ENCODE results near the gene SEMA6B.

The SEMA6B gene

DNA sequence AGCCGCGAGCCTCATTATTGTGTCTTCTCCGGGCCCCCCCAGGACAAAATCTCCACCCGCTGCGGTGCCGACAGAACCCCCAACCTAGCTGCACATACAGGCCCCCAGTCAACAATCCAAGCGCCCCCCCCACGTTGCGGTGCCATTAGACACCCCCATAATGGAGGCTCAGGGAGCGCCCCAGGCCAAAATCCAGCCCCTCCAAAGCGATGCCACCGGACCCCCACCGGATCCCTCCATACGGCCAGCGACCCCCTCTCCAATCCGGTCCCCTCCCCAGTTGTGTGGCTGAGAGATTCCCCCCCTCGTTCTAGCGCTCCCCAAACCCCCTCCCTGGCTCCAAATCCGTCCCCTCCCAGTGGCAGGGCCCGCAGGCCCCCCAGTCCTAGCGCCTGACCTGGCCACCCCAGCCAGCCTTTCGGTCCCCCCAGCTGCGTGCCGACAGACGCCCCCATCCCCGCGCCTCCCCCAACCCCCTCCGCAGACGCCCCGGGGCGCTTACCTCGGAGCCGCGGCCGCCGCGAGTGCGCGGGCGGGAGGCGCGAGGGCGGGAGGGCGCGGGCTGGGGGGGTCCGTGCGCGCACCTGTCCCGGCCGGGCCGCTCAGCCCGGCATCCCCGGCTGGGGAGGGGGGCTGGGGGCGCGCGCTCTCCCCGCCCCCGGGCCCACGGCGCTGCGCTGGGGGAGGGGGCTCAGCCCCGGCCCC, 21.6 kb upstream of the SEMA6B start:
- ATAC-seq (ENCODE audit: low read depth) (no peak), DNase-seq (ENCODE audit: low spot score) (no peak)
- TF ChIP-seq, protein P1, sequence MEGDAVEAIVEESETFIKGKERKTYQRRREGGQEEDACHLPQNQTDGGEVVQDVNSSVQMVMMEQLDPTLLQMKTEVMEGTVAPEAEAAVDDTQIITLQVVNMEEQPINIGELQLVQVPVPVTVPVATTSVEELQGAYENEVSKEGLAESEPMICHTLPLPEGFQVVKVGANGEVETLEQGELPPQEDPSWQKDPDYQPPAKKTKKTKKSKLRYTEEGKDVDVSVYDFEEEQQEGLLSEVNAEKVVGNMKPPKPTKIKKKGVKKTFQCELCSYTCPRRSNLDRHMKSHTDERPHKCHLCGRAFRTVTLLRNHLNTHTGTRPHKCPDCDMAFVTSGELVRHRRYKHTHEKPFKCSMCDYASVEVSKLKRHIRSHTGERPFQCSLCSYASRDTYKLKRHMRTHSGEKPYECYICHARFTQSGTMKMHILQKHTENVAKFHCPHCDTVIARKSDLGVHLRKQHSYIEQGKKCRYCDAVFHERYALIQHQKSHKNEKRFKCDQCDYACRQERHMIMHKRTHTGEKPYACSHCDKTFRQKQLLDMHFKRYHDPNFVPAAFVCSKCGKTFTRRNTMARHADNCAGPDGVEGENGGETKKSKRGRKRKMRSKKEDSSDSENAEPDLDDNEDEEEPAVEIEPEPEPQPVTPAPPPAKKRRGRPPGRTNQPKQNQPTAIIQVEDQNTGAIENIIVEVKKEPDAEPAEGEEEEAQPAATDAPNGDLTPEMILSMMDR (IDR thresholded peaks at IDR 0.05; ENCODE audit: poor library complexity, severe bottlenecking), result no peak
- H3K36me3 ChIP-seq (ENCODE audit: low read depth), result no peaks in the 10 kb centered on the region
- H3K4me1 ChIP-seq (ENCODE audit: insufficient read depth, poor library complexity, severe bottlenecking), result no peaks in the 10 kb centered on the region
- peaks cover 46% of the 10 kb centered on the region for H3K27me3 ChIP-seq (ENCODE audit: insufficient read depth, poor library complexity, severe bottlenecking)
- no peak overlapping the region for H3K4me3 ChIP-seq (ENCODE audit: severe bottlenecking)
- H3K9me3 ChIP-seq (ENCODE audit: severe bottlenecking), result no peaks in the 10 kb centered on the region
- H3K27ac ChIP-seq (ENCODE audit: poor library complexity, severe bottlenecking), result no peak overlapping the region

DNA sequence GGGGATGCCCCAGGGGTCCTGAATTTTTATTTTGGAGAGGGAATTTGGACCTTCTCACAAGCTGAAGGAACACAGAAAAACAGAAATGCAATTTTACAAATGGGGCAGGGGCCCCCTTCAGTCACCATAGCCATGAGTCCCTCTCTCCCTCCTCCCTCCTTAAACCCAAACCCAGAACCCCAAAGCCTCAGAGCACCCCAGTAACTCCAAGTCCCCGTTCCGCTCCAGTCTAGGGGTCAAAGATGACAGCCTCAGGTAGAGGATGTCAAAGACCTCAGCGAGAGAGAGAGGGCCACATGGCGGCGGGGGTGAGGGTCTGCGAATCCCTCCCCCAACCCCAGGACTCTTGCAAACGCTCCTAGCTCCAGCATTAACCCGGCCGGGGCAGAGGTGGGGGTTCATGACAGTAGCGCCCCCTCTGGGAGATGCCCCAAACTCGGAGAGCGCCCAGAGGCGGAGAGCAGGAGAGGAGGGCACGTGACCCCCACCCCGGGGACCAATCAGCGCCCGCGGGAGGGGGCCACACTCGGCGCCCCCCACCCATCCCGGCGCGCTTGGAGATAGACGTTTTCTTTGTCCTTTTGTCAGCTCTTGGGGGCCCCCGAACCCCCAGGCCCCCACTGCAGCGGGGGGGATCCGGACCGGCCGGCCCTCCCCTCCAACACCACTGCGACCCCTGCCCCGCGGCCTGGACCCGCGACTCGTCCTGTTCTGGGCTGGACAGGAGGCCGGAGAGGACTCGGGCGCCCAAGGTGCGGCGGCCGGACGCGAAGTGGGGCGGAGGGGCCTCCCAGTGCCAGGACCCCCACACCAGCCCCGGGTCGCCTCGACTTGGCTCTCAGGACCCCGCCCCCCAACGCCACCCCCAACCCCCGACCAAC, 20.8 kb upstream of the SEMA6B start:
- TF ChIP-seq, protein P1 (IDR thresholded peaks at IDR 0.05; ENCODE audit: poor library complexity, severe bottlenecking), result no peak
- no peak overlapping the region for H3K4me3 ChIP-seq (ENCODE audit: severe bottlenecking)
- peaks cover 3% of the 10 kb centered on the region for H3K4me1 ChIP-seq (ENCODE audit: insufficient read depth, poor library complexity, severe bottlenecking)
- H3K36me3 ChIP-seq (ENCODE audit: low read depth), result no peaks in the 10 kb centered on the region
- DNase-seq (ENCODE audit: low spot score) (no peak), ATAC-seq (ENCODE audit: low read depth) (no peak)
- H3K9me3 ChIP-seq (ENCODE audit: severe bottlenecking), result no peaks in the 10 kb centered on the region
- no peak overlapping the region for H3K27ac ChIP-seq (ENCODE audit: poor library complexity, severe bottlenecking)
- H3K27me3 ChIP-seq (ENCODE audit: insufficient read depth, poor library complexity, severe bottlenecking), result peaks cover 46% of the 10 kb centered on the region

DNA sequence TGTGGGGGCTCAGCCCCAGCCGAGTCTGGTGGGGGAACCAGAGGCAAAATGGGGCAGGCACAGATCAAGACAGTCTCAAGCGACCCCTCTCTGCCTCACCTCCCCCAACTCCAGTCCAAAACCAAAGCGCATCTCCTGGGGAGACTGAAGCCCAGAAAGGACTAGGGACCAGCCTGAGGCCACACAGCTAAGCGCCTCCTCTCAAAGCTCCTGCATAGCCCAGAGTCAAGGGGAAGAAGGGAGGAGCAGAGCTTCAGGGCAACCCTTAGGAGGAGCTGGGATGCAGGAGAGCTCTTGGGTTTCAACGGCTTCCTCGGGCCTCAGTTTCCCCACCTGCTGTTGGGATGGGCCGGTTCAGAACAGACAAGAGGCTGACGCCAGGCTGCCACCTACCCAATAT, 19.9 kb upstream of the SEMA6B start:
- peaks cover 7% of the 10 kb centered on the region for H3K4me1 ChIP-seq (ENCODE audit: insufficient read depth, poor library complexity, severe bottlenecking)
- no peak overlapping the region for H3K27ac ChIP-seq (ENCODE audit: poor library complexity, severe bottlenecking)
- DNase-seq (ENCODE audit: low spot score) (no peak), ATAC-seq (ENCODE audit: low read depth) (no peak)
- TF ChIP-seq, protein P1 (IDR thresholded peaks at IDR 0.05; ENCODE audit: poor library complexity, severe bottlenecking), result no peak
- no peaks in the 10 kb centered on the region for H3K9me3 ChIP-seq (ENCODE audit: severe bottlenecking)
- H3K36me3 ChIP-seq (ENCODE audit: low read depth), result no peaks in the 10 kb centered on the region
- H3K4me3 ChIP-seq (ENCODE audit: severe bottlenecking), result no peak overlapping the region
- H3K27me3 ChIP-seq (ENCODE audit: insufficient read depth, poor library complexity, severe bottlenecking), result peaks cover 39% of the 10 kb centered on the region

DNA sequence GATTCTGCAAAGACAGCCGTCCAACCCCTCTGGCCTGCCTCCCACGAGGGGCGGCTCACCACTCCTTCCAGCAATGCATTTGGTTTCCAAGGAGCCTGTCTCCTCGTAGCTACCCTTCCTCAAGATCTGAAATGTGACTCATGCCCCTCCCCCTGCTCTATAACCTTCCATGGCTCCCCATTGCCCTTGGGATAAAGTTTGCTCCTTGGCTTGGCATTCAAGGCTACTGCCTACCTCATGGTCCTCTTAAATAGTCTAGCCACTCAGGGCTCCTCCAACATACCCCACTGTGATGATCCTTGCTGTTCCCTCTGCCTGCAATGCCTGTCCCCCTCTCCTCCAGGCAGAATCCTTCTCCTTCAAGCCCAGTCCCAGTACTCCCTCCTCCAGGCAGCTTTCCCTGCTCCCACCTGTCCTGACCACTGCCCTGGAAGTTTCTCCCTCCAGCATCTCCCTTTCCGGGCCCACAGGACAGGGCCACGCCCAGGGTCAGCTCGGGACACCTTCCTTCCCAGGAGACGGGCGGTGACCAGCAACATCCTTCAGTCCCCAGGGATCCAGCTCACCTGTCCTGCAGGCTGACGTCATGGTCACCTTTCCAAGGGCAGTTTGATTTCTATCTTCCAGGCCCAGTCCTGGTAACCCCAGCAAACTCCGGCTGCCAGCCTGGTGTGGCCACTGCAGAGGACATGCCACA, 19.2 kb upstream of the SEMA6B start:
- Histone ChIP-seq H3K27me3 (ENCODE audit: insufficient read depth, poor library complexity, severe bottlenecking) (peaks cover 34% of the 10 kb centered on the region), H3K9me3 (ENCODE audit: severe bottlenecking) (no peaks in the 10 kb centered on the region), H3K27ac (ENCODE audit: poor library complexity, severe bottlenecking) (no peak overlapping the region), H3K4me1 (ENCODE audit: insufficient read depth, poor library complexity, severe bottlenecking) (peaks cover 7% of the 10 kb centered on the region), H3K36me3 (ENCODE audit: low read depth) (no peaks in the 10 kb centered on the region), H3K4me3 (ENCODE audit: severe bottlenecking) (no peak overlapping the region)
- no peak for DNase-seq (ENCODE audit: low spot score)
- ATAC-seq (ENCODE audit: low read depth), result no peak
- TF ChIP-seq, protein P1 (IDR thresholded peaks at IDR 0.05; ENCODE audit: poor library complexity, severe bottlenecking), result no peak
